CD4-positive, alpha-beta T cell treated with Interleukin-6 at 100 ng/mL for 8 hours (primary cell): ENCODE data around the gene COL18A1.
"Not testable (repeated sequence)": the region's sequence is repeated elsewhere in the genome, so short reads cannot be mapped to it uniquely, and the experiment has no call there.

Experiments used
- DNase-seq: peaks from one replicate; pipeline ENCODE4 v3.0.0-alpha.2; 2020; ENCODE audit warnings: mixed read lengths, low spot score

Gene COL18A1

GRCh38 chr21:45560106-45561021 is 155.4 kb downstream of the COL18A1 start:
- no peak for DNase-seq

GRCh38 chr21:45561241-45561640 is 156.3 kb downstream of the COL18A1 start:
- not testable (repeated sequence) for DNase-seq

DNA sequence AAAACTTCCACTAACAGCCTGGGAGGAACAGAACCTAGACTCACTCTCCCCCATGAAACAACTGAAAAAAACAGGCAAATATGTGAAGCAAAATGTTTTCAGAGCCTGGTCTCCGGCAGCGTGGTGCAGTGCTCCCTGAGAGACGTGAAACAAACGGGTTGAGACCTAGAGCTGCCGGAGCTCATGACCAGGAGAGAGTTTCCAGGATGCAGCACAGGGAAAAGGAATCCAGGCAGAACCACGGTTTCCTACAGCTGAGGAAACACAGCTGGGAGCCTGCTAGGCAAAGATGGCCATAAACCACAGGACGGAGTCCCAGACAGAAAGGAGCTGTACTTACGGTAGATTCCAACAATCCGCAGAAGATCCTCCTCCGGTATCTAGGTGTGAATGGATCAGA is 157.4 kb downstream of the COL18A1 start:
- no peak for DNase-seq

- DNase-seq: no peak
Observed at GRCh38 chr21:45562965-45563364, 158.0 kb downstream of the COL18A1 start.
